Upper lobe of right lung (tissue), 1 donor: Measurements from ENCODE around the gene DLG2. TPM values are rescaled to one million over a fixed set of nuclear protein-coding genes. Genes with fewer than 3 reads are reported as not detected.

ENCODE experiments used
- ATAC-seq: fragments of 200-7000 bp; cut with Tn5 transposase; one replicate; pipeline ENCODE4 v1.9.1; 2020; ENCODE audit warnings: mild to moderate bottlenecking, moderate library complexity
- DNase-seq: peaks from one replicate; pipeline ENCODE4 v3.0.0-alpha.2; 2020
- H3K27ac ChIP-seq: fragments of 200-600 bp; one replicate; pipeline ENCODE4 v1.8.0; 2022
- H3K27me3 ChIP-seq: fragments of 200-600 bp; one replicate; pipeline ENCODE4 v1.8.0; 2022; ENCODE audit warnings: mild to moderate bottlenecking
- H3K36me3 ChIP-seq: fragments of 200-600 bp; one replicate; pipeline ENCODE4 v1.8.0; 2022
- H3K4me1 ChIP-seq: fragments of 200-600 bp; one replicate; pipeline ENCODE4 v1.8.0; 2022
- H3K4me3 ChIP-seq: fragments of 200-600 bp; one replicate; pipeline ENCODE4 v1.8.0; 2022; ENCODE audit warnings: mild to moderate bottlenecking
- H3K9me3 ChIP-seq: fragments of 200-600 bp; one replicate; pipeline ENCODE4 v1.8.0; 2022
- CTCF ChIP-seq: fragments of 200-600 bp; IDR thresholded peaks from one replicate; pipeline ENCODE4 v1.8.0; 2022; ENCODE audit warnings: antibody characterized with exemption
- intact Hi-C: fragments of 100-400 bp; cut with DNase I; formaldehyde crosslinking; loops from one replicate; pipeline ENCODE4 v1.11.0; 2022
- total RNA-seq: library from RNA; stranded (reverse); fragmentation: NEBNext Ultra II Directional; extraction: Animal tissue kit (Norgen Biotek cat#: 25700); gene quantifications from one replicate; pipeline ENCODE4 v1.2.1, GENCODE V29; 2021
- donor health status: DM: no; HTN: yes; CAD: no; lungs with severe emphysema.

Gene DLG2
- total RNA-seq, 1 donor from 2014 or later, result 9.7 TPM

- H3K4me3 ChIP-seq, result no peak overlapping the region
- no peak overlapping the region for H3K27ac ChIP-seq
- ATAC-seq (no peak), DNase-seq (no peak)
- H3K27me3 ChIP-seq, result no peaks in the 10 kb centered on the region
- no peak for TF ChIP-seq CTCF
- intact Hi-C loops, result no loop called here
- no peaks in the 10 kb centered on the region for H3K9me3 ChIP-seq
- no peaks in the 10 kb centered on the region for H3K4me1 ChIP-seq
- H3K36me3 ChIP-seq, result no peaks in the 10 kb centered on the region
Measured at GRCh38 chr11:85464283-85464682, 162.9 kb downstream of the DLG2 start.

GRCh38 chr11:85459304-85459703 is 167.8 kb downstream of the DLG2 start:
- no peak for TF ChIP-seq CTCF
- DNase-seq, result no peak
- H3K9me3 ChIP-seq, result no peaks in the 10 kb centered on the region
- no peaks in the 10 kb centered on the region for H3K36me3 ChIP-seq
- no peak overlapping the region for H3K27ac ChIP-seq
- ATAC-seq, result no peak
- intact Hi-C loops, result no loop called here
- H3K4me1 ChIP-seq, result no peaks in the 10 kb centered on the region
- no peak overlapping the region for H3K4me3 ChIP-seq
- H3K27me3 ChIP-seq, result no peaks in the 10 kb centered on the region

- Histone ChIP-seq H3K27me3 (no peaks in the 10 kb centered on the region), H3K4me1 (no peaks in the 10 kb centered on the region), H3K27ac (no peak overlapping the region), H3K36me3 (no peaks in the 10 kb centered on the region), H3K9me3 (no peaks in the 10 kb centered on the region), H3K4me3 (no peak overlapping the region)
- DNase-seq (no peak), ATAC-seq (no peak)
- intact Hi-C loops, result no loop called here
- no peak for TF ChIP-seq CTCF
Measured at GRCh38 chr11:85444479-85444878, 182.7 kb downstream of the DLG2 start.

GRCh38 chr11:85440273-85440672 is 186.9 kb downstream of the DLG2 start:
- intact Hi-C loops, result no loop called here
- Histone ChIP-seq H3K27me3 (no peaks in the 10 kb centered on the region), H3K4me3 (no peak overlapping the region), H3K36me3 (no peaks in the 10 kb centered on the region), H3K27ac (no peak overlapping the region), H3K4me1 (no peaks in the 10 kb centered on the region), H3K9me3 (peaks cover 14% of the 10 kb centered on the region)
- ATAC-seq, result no peak
- TF ChIP-seq CTCF, result no peak
- DNase-seq, result no peak

GRCh38 chr11:85438328-85438727 is 188.8 kb downstream of the DLG2 start:
- intact Hi-C loops, result no loop called here
- no peak overlapping the region for H3K27ac ChIP-seq
- no peaks in the 10 kb centered on the region for H3K27me3 ChIP-seq
- no peaks in the 10 kb centered on the region for H3K4me1 ChIP-seq
- no peak overlapping the region for H3K4me3 ChIP-seq
- ATAC-seq, result no peak
- no peaks in the 10 kb centered on the region for H3K36me3 ChIP-seq
- peaks cover 31% of the 10 kb centered on the region for H3K9me3 ChIP-seq
- no peak for TF ChIP-seq CTCF
- DNase-seq, result no peak

GRCh38 chr11:85431319-85431718 is 195.8 kb downstream of the DLG2 start:
- DNase-seq, result no peak
- H3K27ac ChIP-seq, result no peak overlapping the region
- no peak overlapping the region for H3K4me3 ChIP-seq
- no peaks in the 10 kb centered on the region for H3K4me1 ChIP-seq
- H3K36me3 ChIP-seq, result no peaks in the 10 kb centered on the region
- no peak for TF ChIP-seq CTCF
- intact Hi-C loops, result no loop called here
- peaks cover 37% of the 10 kb centered on the region for H3K9me3 ChIP-seq
- no peak for ATAC-seq
- H3K27me3 ChIP-seq, result no peaks in the 10 kb centered on the region
